ENCODE measurements around the gene GJE1. TPM values are rescaled to one million over a fixed set of nuclear protein-coding genes. Genes with fewer than 3 reads are reported as not detected.
"Not testable (repeated sequence)": the region's sequence is repeated elsewhere in the genome, so short reads cannot be mapped to it uniquely, and the experiment has no call there.

Gene GJE1
- not detected for total RNA-seq

GRCh38 chr6:142132625-142133024 is at the start of gene GJE1:
Gene GJE1 (plus strand): TSS chr6:142132925. CDS start chr6:142133159, 234 bp downstream.
- DNase-seq (ENCODE audit: low spot score) = no peak

DNA sequence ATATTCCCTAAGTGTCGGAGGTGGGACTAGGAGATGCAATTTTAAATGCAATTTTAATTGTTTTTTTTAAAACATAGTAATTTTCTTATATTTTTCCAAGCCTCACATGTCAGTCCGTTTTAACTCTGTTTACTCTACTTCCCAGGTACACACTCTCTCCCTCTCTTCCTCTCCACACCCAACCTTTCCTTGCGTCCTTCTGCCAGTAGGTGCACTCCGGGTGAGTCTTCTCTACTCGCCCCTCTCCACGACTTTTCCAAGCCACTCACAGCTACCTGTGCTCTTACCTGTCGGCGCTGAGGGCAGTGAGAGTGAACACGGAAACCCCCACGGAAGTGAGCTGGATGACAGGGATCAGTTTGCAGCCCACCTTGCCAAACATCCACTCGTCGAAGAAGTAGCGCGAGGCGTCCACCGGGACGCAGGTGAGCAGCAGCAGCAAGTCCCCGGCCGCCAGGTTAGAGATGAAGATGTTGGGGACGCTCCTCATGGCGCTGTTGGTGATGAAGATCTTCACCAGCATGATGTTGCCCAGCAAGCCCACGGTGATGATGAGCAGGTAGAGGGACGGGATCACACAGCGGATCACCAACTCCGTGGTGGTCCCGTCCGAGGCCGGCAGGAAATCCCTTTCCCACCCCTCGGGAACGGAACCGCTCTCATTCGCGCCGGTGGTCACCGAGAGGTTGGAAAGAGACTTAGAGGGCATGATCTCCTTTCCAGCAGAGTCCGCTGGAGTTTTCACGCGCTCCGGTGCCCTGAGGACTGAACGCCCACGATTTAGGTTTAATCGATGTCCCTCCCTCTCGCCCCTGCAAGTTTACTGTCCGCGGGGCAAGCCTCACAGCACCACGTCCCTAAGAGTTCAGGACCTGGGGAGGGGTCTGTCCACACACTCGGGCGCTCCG is 44.5 kb upstream of the GJE1 start:
- DNase-seq (ENCODE audit: low spot score) = no peak

DNA sequence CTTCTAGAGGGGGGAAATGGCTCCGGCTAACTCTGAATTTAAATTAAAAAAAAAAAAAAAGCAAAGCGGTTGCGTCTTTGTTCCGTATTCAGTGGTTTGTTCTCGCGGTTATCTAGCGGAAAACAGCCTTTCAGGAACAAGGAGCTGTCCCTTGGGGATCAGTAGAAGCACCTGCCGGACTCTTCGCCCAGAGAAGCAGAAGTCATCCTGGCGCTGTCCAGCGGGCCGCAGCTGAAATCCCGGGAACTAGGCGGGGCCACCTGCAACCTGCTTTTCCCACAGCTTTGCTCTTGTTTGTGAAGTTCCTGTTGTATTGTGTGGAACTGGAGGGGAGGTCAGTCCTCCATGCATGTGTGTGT is 43.9 kb upstream of the GJE1 start:
- DNase-seq (ENCODE audit: low spot score) = peak; percentile 31

- not testable (repeated sequence) for DNase-seq (ENCODE audit: low spot score)
Measured at GRCh38 chr6:142104820-142105219, 27.9 kb upstream of the GJE1 start.

- DNase-seq (ENCODE audit: low spot score) = not testable (repeated sequence)
Measured at GRCh38 chr6:142110820-142111219, 21.9 kb upstream of the GJE1 start.

DNA sequence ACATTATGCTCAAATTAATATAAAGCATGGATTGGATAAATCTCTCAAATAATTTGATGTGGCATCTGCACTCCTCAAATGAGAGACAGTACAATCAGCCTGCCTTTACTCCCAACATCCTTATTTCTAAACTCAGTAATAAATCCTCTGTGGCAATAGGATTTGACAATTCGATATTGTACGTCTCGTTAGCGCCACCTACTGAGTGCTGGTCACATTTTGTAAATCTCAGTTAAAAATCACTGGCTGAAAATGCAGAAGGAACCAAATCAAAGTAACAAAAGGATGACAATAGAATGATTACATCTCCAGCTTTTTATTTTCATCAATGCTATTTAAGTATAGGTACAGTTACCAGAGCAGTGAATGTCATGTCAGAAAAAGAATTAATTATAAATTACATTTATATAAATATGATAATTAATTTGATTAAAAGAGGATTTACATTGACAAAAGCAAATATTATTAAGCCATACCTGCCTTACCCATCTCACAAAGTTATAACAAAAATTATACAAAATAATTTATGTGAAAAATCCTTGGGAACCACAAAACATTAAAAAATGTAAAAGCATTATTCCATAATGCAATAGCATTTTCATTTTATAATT is 20.2 kb upstream of the GJE1 start:
- DNase-seq (ENCODE audit: low spot score) = peak; percentile 73

- no peak for DNase-seq (ENCODE audit: low spot score)
Measured at GRCh38 chr6:142117366-142117765, 15.4 kb upstream of the GJE1 start.

- DNase-seq (ENCODE audit: low spot score) = no peak
Measured at GRCh38 chr6:142118328-142118727, 14.4 kb upstream of the GJE1 start.

- DNase-seq (ENCODE audit: low spot score) = no peak
Measured at GRCh38 chr6:142118925-142119324, 13.8 kb upstream of the GJE1 start.

DNA sequence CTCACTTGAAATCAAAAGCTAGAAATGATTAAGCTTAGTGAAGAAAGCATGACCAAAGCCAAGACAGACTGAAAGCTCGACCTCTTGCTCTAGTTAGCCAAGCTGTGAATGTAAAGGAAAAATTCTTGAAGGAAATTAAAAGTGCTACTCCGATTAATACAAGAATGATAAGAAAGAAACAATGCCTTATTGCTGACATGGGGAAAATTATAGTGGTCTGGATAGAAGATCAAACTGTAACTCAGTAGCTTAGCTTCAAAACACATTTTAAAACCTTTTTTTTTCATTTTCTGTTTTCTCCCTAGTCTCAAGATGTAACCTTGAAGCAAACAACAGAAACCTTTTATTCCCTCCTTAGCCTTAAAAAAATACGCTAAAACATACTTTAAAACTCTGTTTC is 11.4 kb upstream of the GJE1 start:
- DNase-seq (ENCODE audit: low spot score) = no peak

DNA sequence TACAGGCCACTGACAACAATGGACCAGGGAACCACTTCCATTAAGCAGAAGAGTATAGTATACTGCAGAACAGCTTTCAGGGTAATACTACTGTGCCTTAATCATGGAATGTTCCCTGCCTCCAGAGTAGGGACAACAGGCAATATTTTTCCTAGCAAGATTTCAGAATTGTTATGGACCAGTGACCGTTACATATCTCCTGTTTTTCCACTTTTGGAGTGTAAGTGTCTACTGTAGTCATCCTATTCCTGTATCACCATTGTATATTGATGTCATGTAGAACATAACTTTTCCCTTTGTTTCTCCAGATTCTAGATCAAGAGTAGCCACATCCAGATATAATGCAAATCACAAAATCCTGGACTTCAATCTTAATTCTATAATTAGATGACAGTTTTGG is 1.9 kb upstream of the GJE1 start:
- no peak for DNase-seq (ENCODE audit: low spot score)

DNA sequence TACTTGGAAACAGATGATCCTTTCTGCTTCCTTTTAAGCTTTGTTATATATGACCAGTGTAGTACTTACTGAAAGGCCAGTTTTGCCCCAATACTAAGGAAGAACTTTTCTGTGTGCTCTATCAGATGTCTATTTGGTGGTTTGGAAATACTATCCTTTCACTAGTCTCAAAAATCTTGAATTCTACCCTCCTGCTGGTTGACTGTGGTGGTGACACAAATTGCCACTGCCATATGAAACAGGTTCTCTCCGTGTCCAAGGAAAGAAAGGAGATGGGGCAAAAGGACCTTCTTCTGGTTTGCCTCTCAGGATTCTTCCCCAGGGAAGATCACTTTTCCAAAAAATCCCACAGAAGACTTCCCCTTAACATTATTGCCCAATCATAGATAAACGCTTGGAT is 6.2 kb downstream of the GJE1 start:
- no peak for DNase-seq (ENCODE audit: low spot score)

DNA sequence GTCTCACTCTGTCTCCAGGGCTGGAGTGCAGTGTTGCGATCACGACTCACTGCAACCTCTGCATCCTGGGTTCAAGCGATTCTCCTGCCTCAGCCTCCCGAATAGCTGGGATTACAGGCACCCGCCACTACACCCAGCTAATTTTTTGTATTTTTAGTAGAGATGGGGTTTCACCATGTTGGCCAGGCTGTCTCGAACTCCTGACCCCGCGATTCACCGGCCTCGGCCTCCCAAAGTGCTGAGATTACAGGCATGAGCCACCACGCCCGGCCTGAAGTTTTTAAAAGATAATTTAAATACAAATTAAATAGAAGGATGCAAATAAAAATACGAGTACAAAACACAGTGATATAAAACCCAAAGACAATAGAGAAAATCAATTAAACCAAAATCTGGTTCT is 8.8 kb downstream of the GJE1 start:
- DNase-seq (ENCODE audit: low spot score) = not testable (repeated sequence)

GRCh38 chr6:142146828-142147662 is 14.3 kb downstream of the GJE1 start, which contains the start of the genes NMBR and VTA1:
Gene NMBR (minus strand): TSS chr6:142147122. CDS start chr6:142088658, 58,464 bp downstream.
Gene VTA1 (plus strand): TSS chr6:142147263. CDS start chr6:142147288, 25 bp downstream.
- peak; percentile 99 for DNase-seq (ENCODE audit: low spot score)

GRCh38 chr6:142152746-142153145 is 20.0 kb downstream of the GJE1 start:
- no peak for DNase-seq (ENCODE audit: low spot score)

DNA sequence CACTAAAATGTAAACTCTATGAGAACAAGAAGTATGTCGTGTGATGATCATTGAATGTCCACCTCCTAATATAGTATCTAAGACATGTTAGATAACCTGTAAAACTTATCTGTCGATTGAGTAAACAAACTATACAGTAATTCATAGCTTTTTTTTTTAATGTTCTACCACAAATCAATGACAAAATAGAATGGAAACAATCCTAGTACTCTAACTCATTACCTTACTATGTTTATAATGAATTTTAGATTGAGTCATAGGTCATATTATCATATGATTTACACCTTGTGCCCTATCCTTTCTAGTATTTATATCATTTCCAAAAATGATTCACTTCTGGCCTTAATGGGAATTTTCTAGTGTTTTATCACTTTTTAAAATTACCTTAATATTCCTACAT is 20.5 kb downstream of the GJE1 start:
- DNase-seq (ENCODE audit: low spot score) = no peak

DNA sequence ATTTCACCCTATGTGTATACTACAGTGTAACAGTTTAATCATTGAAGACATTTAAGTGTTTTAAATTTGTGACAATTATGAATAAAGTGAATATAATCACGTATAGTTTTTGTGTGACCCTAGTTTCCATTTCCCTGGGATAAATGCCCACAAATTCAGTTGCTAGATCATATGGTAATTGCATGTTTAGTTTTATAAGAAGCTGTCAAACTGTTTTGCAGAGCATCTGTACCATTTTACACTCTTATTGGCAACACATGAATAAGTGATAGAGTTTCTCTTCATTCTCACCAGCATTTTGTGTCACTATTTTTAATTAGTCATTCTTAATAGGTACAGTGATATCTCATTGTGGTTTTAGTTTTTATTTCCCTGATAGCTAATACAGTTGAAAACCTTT is 21.6 kb downstream of the GJE1 start:
- DNase-seq (ENCODE audit: low spot score) = no peak

DNA sequence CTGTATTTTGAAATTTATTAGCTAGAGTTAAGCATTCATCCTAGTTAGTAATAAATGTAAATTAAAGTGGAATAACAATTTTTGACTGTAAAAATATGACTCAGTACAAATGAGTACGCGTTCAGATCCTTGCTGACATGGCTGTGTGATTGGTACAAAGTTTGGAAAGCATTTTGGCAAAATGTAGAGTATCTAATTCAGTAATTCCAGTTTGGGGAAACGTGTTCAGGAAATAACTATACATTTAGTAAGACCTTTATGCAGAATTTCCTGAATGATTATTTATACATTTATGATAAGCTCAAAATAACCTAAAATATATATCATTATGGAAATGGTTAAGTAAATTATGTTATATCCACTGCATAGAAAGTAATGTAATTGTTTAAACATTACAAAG is 22.4 kb downstream of the GJE1 start:
- no peak for DNase-seq (ENCODE audit: low spot score)

- DNase-seq (ENCODE audit: low spot score) = no peak
Measured at GRCh38 chr6:142155895-142156757, 23.4 kb downstream of the GJE1 start.

DNA sequence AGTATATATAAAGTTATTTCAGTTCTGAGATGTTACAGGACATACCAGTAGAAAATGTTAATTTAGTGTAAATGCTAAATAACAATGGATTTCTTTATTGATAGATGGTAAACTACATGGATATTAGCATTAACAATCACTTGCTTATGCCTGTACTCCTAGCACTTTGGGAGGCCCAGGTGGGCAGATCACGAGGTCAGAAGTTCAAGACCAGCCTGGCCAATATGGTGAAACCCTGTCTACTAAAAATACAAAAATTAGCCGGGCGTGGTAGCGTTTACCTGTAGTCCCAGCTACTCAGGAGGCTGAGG is 24.0 kb downstream of the GJE1 start:
- DNase-seq (ENCODE audit: low spot score) = not testable (repeated sequence)

DNA sequence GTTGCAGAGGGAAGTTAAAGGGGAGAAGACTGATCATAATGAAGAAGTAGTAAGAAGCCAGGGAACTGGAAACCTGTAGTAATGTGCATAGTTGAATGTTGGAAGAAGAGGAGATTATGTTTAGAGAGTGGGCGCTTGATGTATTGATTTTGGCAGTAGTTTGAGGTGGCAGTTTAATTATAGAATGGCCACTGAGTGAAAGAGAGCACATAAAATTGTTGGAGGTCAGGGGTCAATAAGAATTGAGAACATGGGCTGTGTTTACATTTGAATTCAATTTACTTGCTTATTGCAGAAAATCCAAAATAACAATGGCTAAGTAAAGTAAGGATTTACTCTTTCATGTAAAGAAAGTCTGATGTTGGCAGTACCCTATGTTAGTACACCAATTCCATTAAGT is 30.1 kb downstream of the GJE1 start:
- DNase-seq (ENCODE audit: low spot score) = no peak
